Heart left ventricle (tissue), 16 donors: ENCODE measurements around the gene WWOX. TPM values are rescaled to one million over a fixed set of nuclear protein-coding genes. Genes with fewer than 3 reads are reported as not detected.

Source experiments
- ATAC-seq, 4 donors: fragments of 200-7000 bp; cut with Tn5 transposase; one replicate each; pipeline ENCODE4 v1.9.1; 2020 to 2022; ENCODE audit warnings: moderate library complexity in 4 of 4, mild to moderate bottlenecking in 3 of 4, moderate number of reproducible peaks in 1 of 4
- DNase-seq, 5 donors: peaks; one replicate each; pipeline ENCODE4 v3.0.0-alpha.2; 2020
- H3K27ac ChIP-seq, 12 donors: fragments of 200-600 bp; sonication (generic) in 4 of 12; one replicate each; pipeline versions ENCODE4 v1.5.0 to v1.8.0; 2016 to 2022; ENCODE audit warnings: mild to moderate bottlenecking in 2 of 12
- H3K27me3 ChIP-seq, 9 donors: fragments of 200-600 bp; sonication (generic) in 2 of 9; one replicate each; pipeline versions ENCODE4 v1.5.1 to v1.8.0; 2016 to 2022; ENCODE audit warnings: mild to moderate bottlenecking in 3 of 9
- H3K36me3 ChIP-seq, 9 donors: fragments of 200-600 bp; sonication (generic) in 2 of 9; one replicate each; pipeline versions ENCODE4 v1.5.0 to v1.8.0; 2018 to 2022; ENCODE audit warnings: mild to moderate bottlenecking in 2 of 9
- H3K4me1 ChIP-seq, 12 donors: fragments of 200-600 bp; sonication (generic) in 4 of 12; one replicate each; pipeline versions ENCODE4 v1.5.0 to v1.8.0; 2016 to 2022; ENCODE audit warnings: mild to moderate bottlenecking in 3 of 12
- H3K4me3 ChIP-seq, 12 donors: fragments of 200-600 bp; sonication (generic) in 4 of 12; one replicate each; pipeline versions ENCODE4 v1.5.0 to v1.8.0; 2017 to 2022; ENCODE audit warnings: mild to moderate bottlenecking in 9 of 12, moderate library complexity in 4 of 12
- H3K9me3 ChIP-seq, 12 donors: fragments of 200-600 bp; sonication (generic) in 4 of 12; one replicate each; pipeline versions ENCODE4 v1.5.0 to v1.8.0; 2016 to 2022; ENCODE audit warnings: mild to moderate bottlenecking in 1 of 12
- POLR2A ChIP-seq, 2 donors: fragments of 450-650 bp; IDR thresholded peaks; one replicate each; pipeline ENCODE4 v1.6.1; 2017; ENCODE audit warnings: antibody characterized with exemption in 2 of 2, mild to moderate bottlenecking in 2 of 2, moderate library complexity in 2 of 2
- WGBS, 4 donors: extraction: QIAGEN DNeasy Blood & Tissue Kit in 2 of 4; methylation state at CpG; one replicate each; pipeline versions ENCODE4 v1.1.5 to v1.1.7; 2013 to 2018; 5-methylcytosine and 5-hydroxymethylcytosine counted together
- intact Hi-C, 10 donors: fragments of 100-400 bp; cut with DNase I; formaldehyde crosslinking; loops; one replicate each; pipeline versions ENCODE4 v1.11.1 to v1.14.2; 2022
- polyA plus RNA-seq, 2 donors: library from polyadenylated mRNA; stranded (reverse); fragments of 200-250 nt; gene quantifications; one replicate each; pipeline ENCODE4 v1.2.3, GENCODE V29; 2013
- total RNA-seq, 9 donors: library from RNA; depleted of rRNA in 2 of 9; stranded (reverse); fragments of >200 nt in 2 of 9; fragmentation: NEBNext Ultra II Directional in 3 of 9; extraction: Animal tissue kit (Norgen Biotek cat#: 25700) in 3 of 9; gene quantifications; one replicate each; pipeline versions ENCODE4 v1.1.0 to v1.2.4, GENCODE V29; 2016 to 2023
- TF ChIP-seq, protein P1 (sequence below), 12 donors: fragments of 200-600 bp; sonication (generic) in 4 of 12; IDR thresholded peaks; one replicate each; pipeline versions ENCODE4 v1.5.0 to v1.8.0; 2018 to 2022; ENCODE audit warnings: antibody characterized with exemption in 12 of 12, mild to moderate bottlenecking in 5 of 12
- donor health status: ischemic (EF 13 %, LVEDD 7.1; RV severe dilation, severe dysfunction).
- donor health status: healthy with polysubstance abuse.
- donor health status: DM: no; HTN: yes; CAD: no.
- donor health status: DM: no; HTN: no; CAD: no.
- donor health status: ischemic (EF 25% LVEDD 6.9; RV normal size, moderate dysfunction).
- donor health status: ischemic (EF 25% LVEDD 5.7; RV mildly dilated, moderate dysfunction).
- donor health status: healthy.
- donor health status: DM: yes; HTN: yes; CAD: no.
- donor health status: ischemic (EF 35%, LVEDD 5.7; RV mildly dilated, moderate dysfunction).
- donor health status: nonischemic (EF 11% LVEDD 7.7; RV severe dilation, severe dysfunction).
- donor health status: DM: yes; HTN: yes; CAD: no.
- donor health status: PGD.
- donor health status: ischemic (EF 29% LVEDD 5.4; RV normal size, mild dysfunction).
- donor health status: nonischemic (EF 23%, LVEDD 6.1; RV moderate dilation, normal function).

The WWOX gene
- total and polyA plus RNA-seq, 11 donors, result 4.3 to 18.3 (median 9.1) TPM

DNA sequence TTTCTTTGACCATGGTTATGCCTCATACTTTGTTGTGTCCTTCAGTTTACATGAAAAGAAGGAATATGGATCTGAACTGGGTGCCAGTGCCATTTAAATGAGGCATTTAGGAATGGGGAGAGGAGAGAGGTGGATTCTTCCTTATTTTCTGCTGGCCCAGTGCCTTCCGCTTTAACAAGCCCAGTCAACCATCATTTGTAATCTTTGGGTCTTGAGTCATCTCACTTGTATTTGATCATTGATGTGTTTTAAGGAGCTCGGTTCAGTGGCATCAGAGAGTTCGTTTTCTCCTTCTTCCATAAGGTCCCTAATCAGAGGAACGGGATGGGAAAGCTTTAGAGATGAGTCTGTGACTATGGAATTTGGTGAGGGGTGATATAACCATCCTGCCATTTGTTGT, 334.9 kb downstream of the WWOX start:
- WGBS, 4 donors, result 91 to 95% (median 93%) methylated on average over 4 of the region's 4 CpGs
- Histone ChIP-seq H3K36me3 (peaks cover 0 to 7% (median 0%) of the 10 kb centered on the region in 9 donors), H3K4me3 (no peak overlapping the region), H3K27ac (no peak overlapping the region), H3K9me3 (no peaks in the 10 kb centered on the region), H3K4me1 (no peaks in the 10 kb centered on the region), H3K27me3 (no peaks in the 10 kb centered on the region)
- ATAC-seq (no peak), DNase-seq (no peak)
- intact Hi-C loops, result loop anchor here in 6 of 10 donors (10.0 kb wide), 3 partner anchors 200 to 310 kb away; no protein-coding TSS in a partner anchor
- no peak for TF ChIP-seq POLR2A (IDR thresholded peaks at IDR 0.05)
- TF ChIP-seq, protein P1, sequence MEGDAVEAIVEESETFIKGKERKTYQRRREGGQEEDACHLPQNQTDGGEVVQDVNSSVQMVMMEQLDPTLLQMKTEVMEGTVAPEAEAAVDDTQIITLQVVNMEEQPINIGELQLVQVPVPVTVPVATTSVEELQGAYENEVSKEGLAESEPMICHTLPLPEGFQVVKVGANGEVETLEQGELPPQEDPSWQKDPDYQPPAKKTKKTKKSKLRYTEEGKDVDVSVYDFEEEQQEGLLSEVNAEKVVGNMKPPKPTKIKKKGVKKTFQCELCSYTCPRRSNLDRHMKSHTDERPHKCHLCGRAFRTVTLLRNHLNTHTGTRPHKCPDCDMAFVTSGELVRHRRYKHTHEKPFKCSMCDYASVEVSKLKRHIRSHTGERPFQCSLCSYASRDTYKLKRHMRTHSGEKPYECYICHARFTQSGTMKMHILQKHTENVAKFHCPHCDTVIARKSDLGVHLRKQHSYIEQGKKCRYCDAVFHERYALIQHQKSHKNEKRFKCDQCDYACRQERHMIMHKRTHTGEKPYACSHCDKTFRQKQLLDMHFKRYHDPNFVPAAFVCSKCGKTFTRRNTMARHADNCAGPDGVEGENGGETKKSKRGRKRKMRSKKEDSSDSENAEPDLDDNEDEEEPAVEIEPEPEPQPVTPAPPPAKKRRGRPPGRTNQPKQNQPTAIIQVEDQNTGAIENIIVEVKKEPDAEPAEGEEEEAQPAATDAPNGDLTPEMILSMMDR (IDR thresholded peaks at IDR 0.05), result no peak

DNA sequence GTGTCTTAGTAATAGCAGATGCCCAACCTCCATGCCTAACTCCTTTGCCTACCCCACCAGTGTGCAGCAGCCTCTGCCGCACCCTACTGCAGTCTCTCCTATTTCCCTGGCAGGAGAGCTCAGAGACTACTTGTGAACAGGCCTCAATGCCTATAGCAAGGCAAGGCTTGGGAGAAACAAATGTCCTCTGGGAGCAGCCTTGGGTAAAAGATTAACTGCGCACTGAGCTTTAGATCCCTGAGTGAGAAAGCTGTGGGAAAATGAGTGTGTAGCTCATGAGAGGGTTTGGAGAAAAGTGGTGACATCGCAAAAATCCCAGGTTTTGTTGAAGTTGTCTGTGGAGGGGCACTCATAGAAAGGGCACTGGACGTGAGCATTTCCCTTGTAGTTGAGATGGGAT, 335.8 kb downstream of the WWOX start:
- H3K27ac ChIP-seq, result no peak overlapping the region
- no peaks in the 10 kb centered on the region for H3K4me1 ChIP-seq
- ATAC-seq, result no peak

DNA sequence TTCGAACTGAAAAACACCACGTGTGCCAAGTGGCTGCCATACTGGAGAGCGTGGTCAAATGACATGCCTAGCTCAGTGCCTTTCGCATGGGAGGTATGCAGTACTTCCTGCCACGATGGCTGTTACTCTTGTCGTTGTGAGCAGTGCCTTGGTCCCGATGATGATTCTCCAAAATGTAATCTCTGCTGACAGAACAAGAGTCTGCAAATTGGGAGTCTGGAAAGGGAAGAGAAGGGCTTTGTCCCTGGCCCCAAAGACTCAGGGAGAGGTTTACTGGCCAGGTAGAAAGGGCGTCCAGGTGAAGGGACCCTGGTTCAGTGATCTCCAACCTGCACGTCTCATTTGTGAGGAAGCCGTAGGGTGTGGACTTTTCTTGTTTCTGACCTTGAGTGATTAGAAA, 336.6 kb downstream of the WWOX start:
- H3K4me3 ChIP-seq, result no peak overlapping the region
- WGBS, 4 donors, result 91 to 93% (median 92%) methylated on average over 10 of the region's 10 CpGs
- intact Hi-C loops, result loop anchor here in 8 of 10 donors (5.0 to 10.0 kb wide), 5 partner anchors 199 to 314 kb away; no protein-coding TSS in a partner anchor
- no peaks in the 10 kb centered on the region for H3K9me3 ChIP-seq
- TF ChIP-seq, protein P1 (IDR thresholded peaks at IDR 0.05), result no peak
- no peak for TF ChIP-seq POLR2A (IDR thresholded peaks at IDR 0.05)
- H3K36me3 ChIP-seq, result peaks cover 0 to 7% (median 0%) of the 10 kb centered on the region in 9 donors
- DNase-seq (no peak), ATAC-seq (no peak)
- no peak overlapping the region for H3K27ac ChIP-seq
- no peaks in the 10 kb centered on the region for H3K4me1 ChIP-seq
- no peaks in the 10 kb centered on the region for H3K27me3 ChIP-seq

More for the DNA sequence above, 335.8 kb downstream of the WWOX start:
- peaks cover 0 to 7% (median 0%) of the 10 kb centered on the region in 9 donors for H3K36me3 ChIP-seq
- 95 to 99% (median 97%) methylated on average over 4 of the region's 4 CpGs for WGBS, 4 donors
- intact Hi-C loops, result loop anchor here in 8 of 10 donors (5.0 to 10.0 kb wide), 5 partner anchors 198 to 313 kb away; no protein-coding TSS in a partner anchor
- no peak for DNase-seq
- H3K4me3 ChIP-seq, result no peak overlapping the region
- H3K27me3 ChIP-seq, result no peaks in the 10 kb centered on the region
- TF ChIP-seq, protein P1 (IDR thresholded peaks at IDR 0.05), result no peak
- TF ChIP-seq POLR2A (IDR thresholded peaks at IDR 0.05), result no peak
- H3K9me3 ChIP-seq, result no peaks in the 10 kb centered on the region

DNA sequence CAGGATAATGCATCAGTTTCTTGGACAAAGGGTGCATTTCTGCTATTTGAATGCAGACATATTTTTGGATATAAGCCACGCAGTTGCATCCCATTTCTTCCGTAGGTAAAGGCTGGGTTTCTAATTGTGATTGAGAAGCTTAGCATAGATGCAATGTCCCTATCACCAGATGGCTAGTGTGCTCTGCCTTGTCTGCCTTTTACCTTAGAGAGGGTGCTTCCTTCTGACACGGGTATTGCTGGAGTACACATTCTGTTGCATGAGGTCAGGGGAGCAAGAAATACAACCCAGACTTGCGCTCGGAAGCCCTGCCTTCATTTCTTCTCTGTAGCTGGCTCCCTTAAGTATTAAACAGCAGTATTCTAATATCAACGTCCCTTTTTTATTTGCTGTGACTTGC, 337.4 kb downstream of the WWOX start:
- peaks cover 0 to 7% (median 0%) of the 10 kb centered on the region in 9 donors for H3K36me3 ChIP-seq
- no peaks in the 10 kb centered on the region for H3K27me3 ChIP-seq
- 71 to 84% (median 75%) methylated on average over 5 to 6 of the region's 6 CpGs for WGBS, 4 donors
- no peaks in the 10 kb centered on the region for H3K9me3 ChIP-seq
- TF ChIP-seq POLR2A (IDR thresholded peaks at IDR 0.05), result no peak
- TF ChIP-seq, protein P1 (IDR thresholded peaks at IDR 0.05), result no peak
- DNase-seq (no peak), ATAC-seq (no peak)
- no peak overlapping the region for H3K27ac ChIP-seq
- H3K4me3 ChIP-seq, result no peak overlapping the region
- intact Hi-C loops, result loop anchor here in 8 of 10 donors (1.0 to 10.0 kb wide), 6 partner anchors 188 to 315 kb away; no protein-coding TSS in a partner anchor
- no peaks in the 10 kb centered on the region for H3K4me1 ChIP-seq
